GM19328 (cell line): ENCODE results near the gene CEACAM1.
"Not testable (repeated sequence)": the region's sequence is repeated elsewhere in the genome, so short reads cannot be mapped to it uniquely, and the experiment has no call there.

Experiments
- ATAC-seq: cut with Tn5 transposase; IDR thresholded peaks from one replicate; pipeline ENCODE4 v1.9.1; 2021; ENCODE audit warnings: mild to moderate bottlenecking, moderate library complexity; ENCODE audit not compliant: unreplicated experiment

The CEACAM1 gene

GRCh38 chr19:42528354-42529247 is at the start of gene CEACAM1:
CEACAM1 (minus strand) TSS chr19:42528481; CDS start chr19:42528374, 107 bp downstream.
- no peak for ATAC-seq

- no peak for ATAC-seq
These were observed 48.7 kb upstream of the CEACAM1 start for GRCh38 chr19:42577016-42577415.

GRCh38 chr19:42576241-42576640 is 48.0 kb upstream of the CEACAM1 start:
- no peak for ATAC-seq

GRCh38 chr19:42573642-42574041 is 45.4 kb upstream of the CEACAM1 start:
- ATAC-seq, result no peak

GRCh38 chr19:42571116-42571515 is 42.8 kb upstream of the CEACAM1 start:
- no peak for ATAC-seq

- no peak for ATAC-seq
These were observed 40.9 kb upstream of the CEACAM1 start for GRCh38 chr19:42569193-42569592.

- ATAC-seq, result no peak
These were observed 39.7 kb upstream of the CEACAM1 start for GRCh38 chr19:42568006-42568405.

- no peak for ATAC-seq
These were observed 39.3 kb upstream of the CEACAM1 start for GRCh38 chr19:42567567-42567966.

GRCh38 chr19:42563352-42564210 is 35.3 kb upstream of the CEACAM1 start:
- ATAC-seq, result no peak

- no peak for ATAC-seq
These were observed 33.2 kb upstream of the CEACAM1 start for GRCh38 chr19:42561512-42561911.

GRCh38 chr19:42560731-42561130 is 32.5 kb upstream of the CEACAM1 start:
- no peak for ATAC-seq

GRCh38 chr19:42558450-42559150 is 30.3 kb upstream of the CEACAM1 start:
- no peak for ATAC-seq

GRCh38 chr19:42557386-42557871 is 29.1 kb upstream of the CEACAM1 start:
- not testable (repeated sequence) for ATAC-seq

GRCh38 chr19:42555801-42556200 is 27.5 kb upstream of the CEACAM1 start:
- no peak for ATAC-seq

GRCh38 chr19:42555317-42555716 is 27.0 kb upstream of the CEACAM1 start:
- no peak for ATAC-seq

- no peak for ATAC-seq
These were observed 25.8 kb upstream of the CEACAM1 start for GRCh38 chr19:42554046-42554575.

- ATAC-seq, result no peak
These were observed 25.2 kb upstream of the CEACAM1 start for GRCh38 chr19:42553292-42554045.

GRCh38 chr19:42552086-42553065 is 24.1 kb upstream of the CEACAM1 start:
- ATAC-seq, result no peak

GRCh38 chr19:42550521-42550920 is 22.2 kb upstream of the CEACAM1 start:
- ATAC-seq, result not testable (repeated sequence)
